Endometrial microvascular endothelial cells (primary cell): Measurements from ENCODE around the gene TRAPPC14. TPM values are rescaled to one million over a fixed set of nuclear protein-coding genes. Genes with fewer than 3 reads are reported as not detected.
"Not testable (repeated sequence)": the region's sequence is repeated elsewhere in the genome, so short reads cannot be mapped to it uniquely, and the experiment has no call there.

ENCODE experiments used
- in situ Hi-C: cut with HindIII; loops from 2 replicates; pipeline ENCODE4 v1.10.0; 2017; ENCODE audit warnings: low sequenced_read_pairs, low pct_unique_long_range_greater_than_20kb; ENCODE audit errors: inconsistent ontology term
- total RNA-seq: library from RNA; depleted of rRNA; stranded (reverse); fragments of >200 nt; gene quantifications from one replicate; pipeline ENCODE4 v1.2.3, GENCODE V29; 2015; ENCODE audit errors: inconsistent ontology term

The TRAPPC14 gene
- total RNA-seq, 1 donor from 2014 or later, result 8.5 TPM

- in situ Hi-C loops, result no loop called here
Observed at GRCh38 chr7:100132126-100132525, 26.4 kb downstream of the TRAPPC14 start.

- in situ Hi-C loops, result no loop called here
Observed at GRCh38 chr7:100130608-100131453, 27.7 kb downstream of the TRAPPC14 start.

- in situ Hi-C loops, result not testable (repeated sequence)
Observed at GRCh38 chr7:100130220-100130607, 28.3 kb downstream of the TRAPPC14 start.

GRCh38 chr7:100128637-100128963 lies 29.9 kb downstream of the TRAPPC14 start:
- in situ Hi-C loops, result no loop called here

GRCh38 chr7:100127866-100128636 lies 30.5 kb downstream of the TRAPPC14 start:
- in situ Hi-C loops, result no loop called here

- in situ Hi-C loops, result no loop called here
Observed at GRCh38 chr7:100126931-100127865, 31.3 kb downstream of the TRAPPC14 start, which contains the start of gene MBLAC1. Gene MBLAC1, plus strand, starts transcription at chr7:100126967. Its CDS starts 429 bp downstream, at chr7:100127396.

- in situ Hi-C loops, result no loop called here
Observed at GRCh38 chr7:100126239-100126930, 32.1 kb downstream of the TRAPPC14 start.

- in situ Hi-C loops, result no loop called here
Observed at GRCh38 chr7:100124301-100125230, 34.0 kb downstream of the TRAPPC14 start.

- in situ Hi-C loops, result no loop called here
Observed at GRCh38 chr7:100122568-100122967, 36.0 kb downstream of the TRAPPC14 start.

- in situ Hi-C loops, result no loop called here
Observed at GRCh38 chr7:100122067-100122466, 36.5 kb downstream of the TRAPPC14 start.

GRCh38 chr7:100120733-100121036 lies 37.8 kb downstream of the TRAPPC14 start:
- in situ Hi-C loops, result no loop called here

- in situ Hi-C loops, result no loop called here
Observed at GRCh38 chr7:100119970-100120732, 38.4 kb downstream of the TRAPPC14 start.

GRCh38 chr7:100119072-100119969 lies 39.2 kb downstream of the TRAPPC14 start, which contains the start of the genes CNPY4 and TAF6:
Gene CNPY4, plus strand, starts transcription at chr7:100119634. Its CDS starts 111 bp downstream, at chr7:100119745.
Gene TAF6, minus strand, starts transcription at chr7:100119358. Its CDS starts 5,149 bp downstream, at chr7:100114209.
- in situ Hi-C loops, result no loop called here

- in situ Hi-C loops, result no loop called here
Observed at GRCh38 chr7:100118388-100119071, 40.0 kb downstream of the TRAPPC14 start.

GRCh38 chr7:100115026-100115425 lies 43.5 kb downstream of the TRAPPC14 start:
- in situ Hi-C loops, result no loop called here
